Uterus (tissue), 4 donors: Measurements from ENCODE around the gene MYCBPAP. TPM values are rescaled to one million over a fixed set of nuclear protein-coding genes. Genes with fewer than 3 reads are reported as not detected.

Source experiments
- DNase-seq, 2 donors: peaks; one replicate each; pipeline ENCODE4 v3.0.0-alpha.2; 2019 to 2020
- H3K27ac ChIP-seq, 2 donors: fragments of 200-600 bp; sonication (generic); 1 replicate in 1 of 2; 2 replicates in 1 of 2; pipeline ENCODE4 v1.5.1; 2016 to 2018
- H3K27me3 ChIP-seq, 2 donors: fragments of 200-600 bp; sonication (generic); one replicate each; pipeline ENCODE4 v1.5.1; 2018 to 2019; ENCODE audit warnings: control low read depth in 1 of 2
- H3K36me3 ChIP-seq, 2 donors: fragments of 200-600 bp; sonication (generic); one replicate each; pipeline ENCODE4 v1.5.1; 2019; ENCODE audit warnings: control low read depth in 1 of 2
- H3K4me1 ChIP-seq, 2 donors: fragments of 200-600 bp; sonication (generic); one replicate each; pipeline ENCODE4 v1.5.1; 2018 to 2019; ENCODE audit warnings: control low read depth in 1 of 2
- H3K4me3 ChIP-seq, 2 donors: fragments of 200-600 bp; sonication (generic); 1 replicate in 1 of 2; 2 replicates in 1 of 2; pipeline ENCODE4 v1.5.1; 2018 to 2019; ENCODE audit warnings: mild to moderate bottlenecking in 1 of 2
- H3K9me3 ChIP-seq, 2 donors: fragments of 200-600 bp; sonication (generic); one replicate each; pipeline ENCODE4 v1.5.1; 2019; ENCODE audit warnings: control low read depth in 1 of 2
- POLR2A ChIP-seq, 2 donors: fragments of 450-650 bp; IDR thresholded peaks; one replicate each; pipeline ENCODE4 v1.6.1; 2016; ENCODE audit warnings: antibody characterized with exemption in 2 of 2, mild to moderate bottlenecking in 1 of 2, moderate library complexity in 1 of 2
- intact Hi-C: fragments of 100-400 bp; cut with DNase I; formaldehyde crosslinking; loops from one replicate; pipeline ENCODE4 v1.15.1; 2023; ENCODE audit warnings: low total_unique reads
- total RNA-seq, 4 donors: library from RNA; depleted of rRNA in 3 of 4; stranded (reverse); fragments of >200 nt in 3 of 4; gene quantifications; one replicate each; pipeline versions ENCODE4 v1.1.0 to v1.2.4, GENCODE V29; 2014 to 2023
- TF ChIP-seq, protein P1 (sequence below), 4 experiments: fragments of 200-600 bp in 2 of 4; fragments of 450-650 bp in 2 of 4; sonication (generic) in 2 of 4; IDR thresholded peaks; one replicate each; pipeline ENCODE4 v1.5.1; 2016 to 2019; ENCODE audit warnings: antibody characterized with exemption in 4 of 4, mild to moderate bottlenecking in 2 of 4, moderate library complexity in 1 of 4
- donor health status: DM: yes; HTN: yes; CAD: no.

The MYCBPAP gene
- total RNA-seq, 4 donors from 2014 or later: 2.7 to 11.5 (median 5.1) TPM

DNA sequence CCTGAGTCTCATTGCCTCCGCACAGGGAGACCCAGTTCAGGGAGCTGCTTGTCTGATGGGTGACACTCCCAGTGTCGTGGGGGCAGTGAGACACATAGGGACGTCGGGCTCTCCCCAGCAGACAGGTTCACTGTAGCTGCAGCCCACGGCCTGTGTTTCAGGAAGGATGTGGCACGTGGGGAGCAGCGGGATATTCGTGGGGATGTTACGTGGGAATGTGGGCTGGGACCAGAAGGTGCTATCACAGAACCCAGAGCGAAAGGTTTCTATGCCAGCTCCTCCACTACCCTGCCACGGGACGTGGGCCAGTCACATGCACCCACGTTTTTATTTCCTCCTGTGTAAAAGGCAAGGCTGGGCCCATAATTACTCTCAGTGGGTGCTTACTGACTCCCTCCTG is 68.6 kb downstream of the MYCBPAP start:
- Histone ChIP-seq H3K4me3 (no peak overlapping the region), H3K4me1 (no peaks in the 10 kb centered on the region), H3K27ac (no peak overlapping the region), H3K9me3 (no peaks in the 10 kb centered on the region), H3K27me3 (no peaks in the 10 kb centered on the region), H3K36me3 (no peaks in the 10 kb centered on the region)
- TF ChIP-seq POLR2A (IDR thresholded peaks at IDR 0.05): no peak
- TF ChIP-seq, protein P1, sequence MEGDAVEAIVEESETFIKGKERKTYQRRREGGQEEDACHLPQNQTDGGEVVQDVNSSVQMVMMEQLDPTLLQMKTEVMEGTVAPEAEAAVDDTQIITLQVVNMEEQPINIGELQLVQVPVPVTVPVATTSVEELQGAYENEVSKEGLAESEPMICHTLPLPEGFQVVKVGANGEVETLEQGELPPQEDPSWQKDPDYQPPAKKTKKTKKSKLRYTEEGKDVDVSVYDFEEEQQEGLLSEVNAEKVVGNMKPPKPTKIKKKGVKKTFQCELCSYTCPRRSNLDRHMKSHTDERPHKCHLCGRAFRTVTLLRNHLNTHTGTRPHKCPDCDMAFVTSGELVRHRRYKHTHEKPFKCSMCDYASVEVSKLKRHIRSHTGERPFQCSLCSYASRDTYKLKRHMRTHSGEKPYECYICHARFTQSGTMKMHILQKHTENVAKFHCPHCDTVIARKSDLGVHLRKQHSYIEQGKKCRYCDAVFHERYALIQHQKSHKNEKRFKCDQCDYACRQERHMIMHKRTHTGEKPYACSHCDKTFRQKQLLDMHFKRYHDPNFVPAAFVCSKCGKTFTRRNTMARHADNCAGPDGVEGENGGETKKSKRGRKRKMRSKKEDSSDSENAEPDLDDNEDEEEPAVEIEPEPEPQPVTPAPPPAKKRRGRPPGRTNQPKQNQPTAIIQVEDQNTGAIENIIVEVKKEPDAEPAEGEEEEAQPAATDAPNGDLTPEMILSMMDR (IDR thresholded peaks at IDR 0.05): no peak
- no peak for DNase-seq
- intact Hi-C loops: no loop called here

DNA sequence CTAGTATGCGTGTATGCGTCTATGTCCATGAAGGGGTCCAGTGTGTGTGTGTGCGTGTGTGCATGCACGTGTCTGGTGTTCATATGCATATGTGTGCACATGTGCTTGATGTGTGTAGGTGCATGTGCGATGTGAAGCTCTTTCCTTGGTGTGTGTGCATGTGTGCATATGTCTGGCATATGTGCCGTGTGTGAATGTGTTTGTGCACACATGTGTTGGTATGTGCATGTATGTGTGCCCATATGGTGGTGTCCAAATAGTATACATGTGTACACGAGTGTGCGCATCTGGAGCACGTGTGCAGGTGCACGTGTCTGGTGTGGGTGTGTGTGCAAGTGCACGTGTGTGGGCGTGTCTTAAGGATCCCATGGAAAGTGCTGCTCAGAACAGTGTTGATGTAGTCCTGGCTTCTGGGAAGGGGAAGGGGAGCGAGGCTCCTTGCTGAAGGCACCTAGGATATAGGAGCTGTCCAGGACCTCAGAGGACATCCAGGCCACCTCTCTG is 69.3 kb downstream of the MYCBPAP start:
- DNase-seq: no peak
- Histone ChIP-seq H3K4me3 (no peak overlapping the region), H3K9me3 (no peaks in the 10 kb centered on the region), H3K4me1 (no peaks in the 10 kb centered on the region), H3K36me3 (no peaks in the 10 kb centered on the region), H3K27ac (no peak overlapping the region), H3K27me3 (no peaks in the 10 kb centered on the region)
- intact Hi-C loops: no loop called here
- TF ChIP-seq, protein P1 (IDR thresholded peaks at IDR 0.05): no peak
- no peak for TF ChIP-seq POLR2A (IDR thresholded peaks at IDR 0.05)

DNA sequence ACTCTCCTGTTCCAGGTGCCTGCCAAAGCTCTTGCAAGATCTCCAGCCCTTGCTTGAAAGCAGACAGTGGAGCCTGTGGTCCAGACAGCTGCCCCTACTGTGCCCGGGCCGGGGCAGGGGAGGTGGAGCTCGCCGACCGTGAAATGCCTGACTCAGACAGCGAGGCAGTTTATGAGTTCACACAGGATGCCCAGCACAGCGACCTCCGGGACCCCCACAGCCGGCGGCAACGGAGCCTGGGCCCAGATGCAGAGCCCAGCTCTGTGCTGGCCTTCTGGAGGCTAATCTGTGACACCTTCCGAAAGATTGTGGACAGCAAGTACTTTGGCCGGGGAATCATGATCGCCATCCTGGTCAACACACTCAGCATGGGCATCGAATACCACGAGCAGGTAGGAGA is 69.9 kb downstream of the MYCBPAP start:
- no peaks in the 10 kb centered on the region for H3K36me3 ChIP-seq
- intact Hi-C loops: no loop called here
- DNase-seq: no peak
- no peaks in the 10 kb centered on the region for H3K9me3 ChIP-seq
- H3K4me3 ChIP-seq: no peak overlapping the region
- no peaks in the 10 kb centered on the region for H3K27me3 ChIP-seq
- H3K27ac ChIP-seq: no peak overlapping the region
- H3K4me1 ChIP-seq: no peaks in the 10 kb centered on the region
- no peak for TF ChIP-seq POLR2A (IDR thresholded peaks at IDR 0.05)
- TF ChIP-seq, protein P1 (IDR thresholded peaks at IDR 0.05): no peak

DNA sequence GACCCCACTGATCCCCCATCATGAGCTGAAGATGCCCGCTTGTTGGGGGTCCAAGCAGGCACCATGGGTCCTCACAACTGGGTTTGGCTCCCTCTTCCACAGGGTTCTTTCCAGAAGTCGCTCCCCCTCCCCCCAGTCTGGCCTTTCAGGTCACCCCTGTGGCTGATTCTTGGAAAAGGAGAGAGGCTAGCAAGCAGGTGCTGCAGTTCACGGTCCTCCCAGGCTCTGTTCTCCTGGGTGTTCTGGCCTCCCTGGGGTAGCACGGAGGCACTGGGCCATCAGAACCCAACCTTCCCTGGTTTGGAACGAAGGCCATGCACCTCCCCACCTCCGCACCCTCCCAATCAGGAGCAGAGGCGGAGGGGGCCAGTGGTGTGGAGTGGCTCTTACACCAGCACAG is 71.2 kb downstream of the MYCBPAP start:
- no peaks in the 10 kb centered on the region for H3K36me3 ChIP-seq
- H3K4me1 ChIP-seq: no peaks in the 10 kb centered on the region
- H3K4me3 ChIP-seq: no peak overlapping the region
- H3K9me3 ChIP-seq: no peaks in the 10 kb centered on the region
- TF ChIP-seq POLR2A (IDR thresholded peaks at IDR 0.05): no peak
- TF ChIP-seq, protein P1 (IDR thresholded peaks at IDR 0.05): no peak
- intact Hi-C loops: no loop called here
- no peak overlapping the region for H3K27ac ChIP-seq
- no peaks in the 10 kb centered on the region for H3K27me3 ChIP-seq
- no peak for DNase-seq

DNA sequence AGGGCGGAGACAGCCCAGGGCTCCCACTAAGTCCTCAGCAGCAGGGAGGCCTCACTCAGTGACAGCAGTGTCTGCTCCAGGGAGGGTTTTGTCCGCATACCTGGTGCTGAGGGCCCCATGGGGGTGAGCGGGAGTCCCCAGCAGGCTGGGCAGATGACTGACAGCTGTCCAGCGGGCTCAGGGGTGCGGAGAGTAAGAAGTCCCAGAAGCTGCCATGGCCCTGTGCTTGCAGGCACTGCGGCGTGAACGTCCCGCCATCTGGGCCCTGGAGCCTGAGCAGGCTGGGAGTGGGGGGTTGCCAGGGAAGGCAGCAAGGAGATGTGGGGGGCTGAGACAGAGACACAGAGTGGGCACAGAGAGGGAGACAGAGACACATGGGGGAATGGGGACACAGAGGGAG is 72.4 kb downstream of the MYCBPAP start:
- H3K4me3 ChIP-seq: no peak overlapping the region
- intact Hi-C loops: no loop called here
- H3K27ac ChIP-seq: no peak overlapping the region
- H3K27me3 ChIP-seq: no peaks in the 10 kb centered on the region
- DNase-seq: no peak
- H3K4me1 ChIP-seq: no peaks in the 10 kb centered on the region
- TF ChIP-seq, protein P1 (IDR thresholded peaks at IDR 0.05): no peak
- no peak for TF ChIP-seq POLR2A (IDR thresholded peaks at IDR 0.05)
- no peaks in the 10 kb centered on the region for H3K36me3 ChIP-seq
- H3K9me3 ChIP-seq: no peaks in the 10 kb centered on the region

Other genes with a start within 250 kb of the MYCBPAP start
- under 1 TPM in 2 of 4 donors, not detected in 2; 0.07 to 0.91 TPM for gene TMEM92, start 234.0 kb upstream of the MYCBPAP start, total RNA-seq
- 10 to 100 TPM; 23.5 to 34.0 (median 28.5) TPM for gene XYLT2, start 162.3 kb upstream of the MYCBPAP start, total RNA-seq
- 10 to 100 TPM; 16.4 to 72.1 (median 45.8) TPM for gene MRPL27, start 135.3 kb upstream of the MYCBPAP start, total RNA-seq
- 1 to 10 TPM in 2 of 4 donors, not detected in 2; 1.7 to 3.4 TPM for gene EME1, start 135.2 kb upstream of the MYCBPAP start, total RNA-seq
- 10 to 100 TPM; 24.1 to 62.4 (median 47.1) TPM for gene LRRC59, start 110.9 kb upstream of the MYCBPAP start, total RNA-seq
- 10 to 100 TPM; 16.7 to 60.6 (median 45.7) TPM for gene ACSF2, start 82.2 kb upstream of the MYCBPAP start, total RNA-seq
- not detected for gene CHAD, start 39.6 kb upstream of the MYCBPAP start, total RNA-seq
- 10 to 100 TPM; 12.9 to 42.6 (median 30.7) TPM for gene RSAD1, start 29.6 kb upstream of the MYCBPAP start, total RNA-seq
- 10 to 100 TPM in 1 of 4 donors, under 1 TPM in 1, not detected in 2; 0.30 to 41.1 TPM for gene EPN3, start 24.3 kb downstream of the MYCBPAP start, total RNA-seq
- gene SPATA20, start 38.7 kb downstream of the MYCBPAP start, total RNA-seq: 10 to 100 TPM; 39.7 to 57.2 (median 46.2) TPM
- 10 to 100 TPM in 2 of 4 donors, under 1 TPM in 2; under 0.01 to 28.9 (median 6.0) TPM for gene CACNA1G, start 52.3 kb downstream of the MYCBPAP start, total RNA-seq
- gene ABCC3, start 126.4 kb downstream of the MYCBPAP start, total RNA-seq: 1 to 10 TPM; 1.2 to 4.5 (median 2.6) TPM
- 10 to 100 TPM; 15.0 to 58.0 (median 31.3) TPM for gene ANKRD40, start 199.5 kb downstream of the MYCBPAP start, total RNA-seq
- gene LUC7L3, start 211.2 kb downstream of the MYCBPAP start, total RNA-seq: 100 to 1,000 TPM in 3 of 4 donors, 10 to 100 TPM in 1; 98.1 to 221 (median 163) TPM